Endothelial cell of umbilical vein (primary cell): ENCODE results near the gene RAP1GDS1.

Experiments used
- CTCF ChIP-seq, 2 donors: IDR thresholded peaks; 1 replicate in 1 of 2; 2 replicates in 1 of 2; pipeline ENCODE4 v1.5.1; 2011; ENCODE audit warnings: low read length in 2 of 2, mild to moderate bottlenecking in 2 of 2, moderate library complexity in 2 of 2, control low read depth in 1 of 2, inconsistent platforms in 1 of 2, low read depth in 1 of 2; ENCODE audit not compliant: insufficient read depth in 1 of 2; ENCODE audit errors: extremely low read depth in 1 of 2
- EZH2 ChIP-seq: IDR thresholded peaks from 2 replicates; pipeline ENCODE4 v1.6.1; 2012; ENCODE audit warnings: borderline replicate concordance, low read depth, mild to moderate bottlenecking, moderate library complexity, low read length, inconsistent platforms; ENCODE audit not compliant: severe bottlenecking
- MYC ChIP-seq: IDR thresholded peaks from one replicate; pipeline ENCODE4 v1.6.1; 2011; ENCODE audit warnings: mild to moderate bottlenecking, low read depth, low read length

DNA sequence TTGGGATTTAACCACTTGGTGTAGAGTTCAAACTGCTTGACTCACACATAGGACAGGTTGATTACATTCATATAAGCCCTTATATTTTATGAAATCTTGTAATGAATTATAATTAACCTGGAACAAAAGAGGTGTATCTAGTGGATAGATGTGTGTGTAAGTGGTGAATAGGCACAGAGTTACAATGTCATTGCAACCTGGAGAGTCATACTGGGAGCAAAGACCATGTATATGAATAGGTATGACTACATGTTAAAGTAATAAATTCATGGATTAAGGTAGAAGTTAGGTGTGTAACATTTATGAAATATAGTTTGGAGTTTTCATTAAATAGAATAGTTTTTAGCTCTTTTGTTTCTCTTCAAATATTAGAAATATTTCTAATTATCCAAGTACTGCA is 26.1 kb downstream of the RAP1GDS1 start:
- TF ChIP-seq CTCF (IDR thresholded peaks at IDR 0.05; ENCODE audit: extremely low read depth in 1 of 2, insufficient read depth in 1 of 2, low read depth in 1 of 2, low read length in 2 of 2) (no peak), EZH2 (no peak), MYC (no peak)
